Measurements from ENCODE around the gene SATB2.

The SATB2 gene

DNA sequence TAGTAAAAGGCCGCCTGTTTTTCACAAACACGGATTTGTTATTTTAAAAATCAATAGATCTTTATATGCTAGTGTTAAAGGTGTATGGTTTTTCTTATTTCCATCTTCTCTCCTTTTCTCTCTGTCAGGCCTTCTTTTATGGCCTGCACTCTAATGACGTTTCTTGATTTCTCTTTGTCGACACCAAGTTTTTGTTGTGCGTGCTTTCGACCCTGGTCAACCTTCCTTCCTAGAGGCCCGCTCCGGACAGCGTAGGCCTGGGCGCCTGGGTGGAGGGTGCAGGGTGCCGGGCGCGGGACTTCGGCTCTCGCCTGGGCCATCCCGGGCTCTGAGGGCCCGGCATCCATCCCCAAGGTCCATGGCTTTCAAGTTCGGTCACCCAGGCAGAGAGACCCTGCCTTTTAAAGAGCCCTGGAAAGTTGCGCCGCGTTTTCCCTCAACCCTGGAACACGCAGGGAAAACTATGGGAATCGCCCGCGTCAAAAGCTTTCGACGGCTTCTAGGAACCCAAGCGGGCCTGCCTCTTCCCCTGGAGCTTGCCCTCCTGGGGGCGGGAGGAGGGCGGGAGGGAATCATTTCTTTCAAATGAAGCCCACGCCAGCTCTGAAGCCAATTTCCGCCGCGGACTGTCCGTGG lies 4.1 kb upstream of the SATB2 start:
- no peak overlapping the region for H3K4me3 ChIP-seq (replicated peaks in 1 of 2; ENCODE audit: low read depth in 2 of 2, low read length in 2 of 2)
- TF ChIP-seq, protein P1, sequence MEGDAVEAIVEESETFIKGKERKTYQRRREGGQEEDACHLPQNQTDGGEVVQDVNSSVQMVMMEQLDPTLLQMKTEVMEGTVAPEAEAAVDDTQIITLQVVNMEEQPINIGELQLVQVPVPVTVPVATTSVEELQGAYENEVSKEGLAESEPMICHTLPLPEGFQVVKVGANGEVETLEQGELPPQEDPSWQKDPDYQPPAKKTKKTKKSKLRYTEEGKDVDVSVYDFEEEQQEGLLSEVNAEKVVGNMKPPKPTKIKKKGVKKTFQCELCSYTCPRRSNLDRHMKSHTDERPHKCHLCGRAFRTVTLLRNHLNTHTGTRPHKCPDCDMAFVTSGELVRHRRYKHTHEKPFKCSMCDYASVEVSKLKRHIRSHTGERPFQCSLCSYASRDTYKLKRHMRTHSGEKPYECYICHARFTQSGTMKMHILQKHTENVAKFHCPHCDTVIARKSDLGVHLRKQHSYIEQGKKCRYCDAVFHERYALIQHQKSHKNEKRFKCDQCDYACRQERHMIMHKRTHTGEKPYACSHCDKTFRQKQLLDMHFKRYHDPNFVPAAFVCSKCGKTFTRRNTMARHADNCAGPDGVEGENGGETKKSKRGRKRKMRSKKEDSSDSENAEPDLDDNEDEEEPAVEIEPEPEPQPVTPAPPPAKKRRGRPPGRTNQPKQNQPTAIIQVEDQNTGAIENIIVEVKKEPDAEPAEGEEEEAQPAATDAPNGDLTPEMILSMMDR (IDR thresholded peaks at IDR 0.05; ENCODE audit: low read depth, low read length), result no peak
- DNase-seq (ENCODE audit: low read depth in 2 of 2), result no peak

DNA sequence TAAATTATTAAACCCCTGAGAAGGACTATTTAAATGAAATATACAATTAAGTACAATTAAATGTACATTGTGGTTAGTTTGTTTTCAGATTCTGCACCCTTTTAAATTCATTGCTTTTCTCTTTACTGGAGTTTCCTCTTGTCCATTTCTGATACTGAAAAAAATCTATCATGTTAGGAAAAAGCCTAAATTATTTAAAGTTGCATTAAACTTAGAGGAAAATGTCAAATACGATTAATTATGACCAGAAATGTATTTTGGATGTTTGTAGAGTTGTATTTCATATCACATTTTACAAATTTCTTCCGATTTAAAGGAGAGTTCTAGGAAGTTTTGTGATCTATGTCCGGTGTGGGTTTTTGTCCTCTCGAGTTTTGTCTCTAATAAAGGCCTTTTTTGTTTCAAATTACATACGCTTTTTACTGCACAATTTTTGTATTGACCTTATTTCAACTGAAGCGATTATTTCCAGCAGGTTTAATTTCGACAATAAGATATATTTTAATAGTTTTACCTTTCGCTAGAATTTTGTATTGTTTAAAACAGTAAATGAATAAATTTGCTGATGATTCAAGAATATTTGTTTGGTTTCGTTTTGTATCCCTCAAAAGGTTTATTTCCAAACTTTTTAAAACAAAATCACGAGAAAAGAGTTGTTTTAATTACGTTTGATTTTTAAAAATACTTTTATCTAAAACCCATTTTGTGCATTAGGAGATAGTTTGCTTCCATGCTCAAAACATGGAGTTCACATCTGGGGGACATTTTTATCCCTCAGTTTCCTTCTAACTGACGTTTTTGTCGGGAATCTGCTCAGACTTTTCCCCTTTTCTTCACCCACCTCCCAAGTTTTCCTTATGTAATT lies 3.3 kb upstream of the SATB2 start:
- peak in 1 of 2 donors; percentile 20 for DNase-seq (ENCODE audit: low read depth in 2 of 2)
- TF ChIP-seq, protein P1 (IDR thresholded peaks at IDR 0.05; ENCODE audit: low read depth, low read length), result no peak
- H3K4me3 ChIP-seq (replicated peaks in 1 of 2; ENCODE audit: low read depth in 2 of 2, low read length in 2 of 2), result peak overlapping the region in 1 of 2 donors; percentile 83

DNA sequence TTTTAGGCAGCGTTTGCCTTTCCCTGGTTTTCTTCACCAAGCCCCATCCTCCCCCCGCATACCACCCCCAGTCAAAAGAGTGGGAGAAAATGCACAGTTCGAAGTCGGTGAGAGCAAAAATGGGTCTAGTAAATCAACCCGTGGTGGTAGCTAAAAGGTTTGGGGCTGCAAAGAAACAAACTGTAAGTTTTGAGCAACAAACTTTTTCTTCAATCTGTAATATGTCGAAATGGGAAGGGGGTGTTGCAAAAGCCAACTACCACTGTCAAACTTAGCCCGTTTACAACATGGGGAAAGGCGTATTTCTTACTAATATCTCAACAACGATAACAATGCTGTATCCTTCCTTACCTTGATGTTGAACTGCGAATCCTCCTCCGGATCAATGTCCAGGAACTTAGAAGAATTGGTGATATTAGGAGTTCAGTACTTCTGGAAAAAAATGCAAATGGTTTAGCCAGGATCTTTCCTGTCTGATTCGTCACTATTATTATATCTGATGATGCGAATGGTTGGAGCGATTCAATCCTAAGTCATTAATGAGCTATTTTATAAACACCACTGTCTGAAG lies 2.4 kb upstream of the SATB2 start:
- TF ChIP-seq, protein P1 (IDR thresholded peaks at IDR 0.05; ENCODE audit: low read depth, low read length), result no peak
- H3K4me3 ChIP-seq (replicated peaks in 1 of 2; ENCODE audit: low read depth in 2 of 2, low read length in 2 of 2), result peak overlapping the region; percentile 81 to 83
- peak; percentile 22 to 63 for DNase-seq (ENCODE audit: low read depth in 2 of 2)

DNA sequence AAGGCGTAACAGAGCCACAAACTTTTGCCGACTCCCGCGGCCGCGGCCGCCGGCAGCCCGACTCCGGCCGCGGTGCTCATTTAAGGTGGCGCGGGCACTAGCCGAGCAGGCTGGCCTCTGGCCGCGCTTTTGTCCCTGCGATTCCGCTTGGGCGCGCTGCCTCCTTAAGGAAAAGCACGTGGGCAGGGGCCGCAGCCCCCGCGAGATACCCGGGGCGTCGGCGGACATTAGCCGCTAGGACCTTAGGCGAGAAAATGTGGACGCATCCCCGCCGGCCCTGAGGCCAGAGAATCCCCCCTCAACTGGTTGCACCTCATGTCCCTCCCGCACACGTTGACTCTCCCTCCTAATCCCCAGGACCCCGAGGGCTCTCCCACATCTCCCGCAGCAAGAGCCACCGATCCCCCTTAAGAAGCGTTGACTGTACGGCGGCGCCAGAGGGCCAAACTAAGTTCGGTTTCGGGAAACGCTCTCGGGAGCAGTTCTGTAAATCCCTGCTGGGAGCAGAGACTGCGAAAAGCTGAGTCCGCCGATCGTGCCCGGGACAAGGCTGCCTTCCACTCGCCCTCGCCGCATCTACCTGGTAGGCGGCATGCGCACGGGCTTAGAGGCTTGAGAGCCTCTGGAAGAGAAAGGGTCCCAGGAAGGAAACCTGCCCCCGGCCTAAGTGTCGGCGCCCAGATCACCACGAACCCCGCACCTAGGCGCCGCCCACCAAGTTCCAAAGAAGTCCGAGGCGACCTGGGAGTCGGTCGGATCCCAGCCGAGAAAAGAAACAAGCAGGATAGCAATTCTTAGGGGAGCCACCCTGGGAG lies 1.8 kb upstream of the SATB2 start:
- peak; percentile 95 to 97 for DNase-seq (ENCODE audit: low read depth in 2 of 2)

DNA sequence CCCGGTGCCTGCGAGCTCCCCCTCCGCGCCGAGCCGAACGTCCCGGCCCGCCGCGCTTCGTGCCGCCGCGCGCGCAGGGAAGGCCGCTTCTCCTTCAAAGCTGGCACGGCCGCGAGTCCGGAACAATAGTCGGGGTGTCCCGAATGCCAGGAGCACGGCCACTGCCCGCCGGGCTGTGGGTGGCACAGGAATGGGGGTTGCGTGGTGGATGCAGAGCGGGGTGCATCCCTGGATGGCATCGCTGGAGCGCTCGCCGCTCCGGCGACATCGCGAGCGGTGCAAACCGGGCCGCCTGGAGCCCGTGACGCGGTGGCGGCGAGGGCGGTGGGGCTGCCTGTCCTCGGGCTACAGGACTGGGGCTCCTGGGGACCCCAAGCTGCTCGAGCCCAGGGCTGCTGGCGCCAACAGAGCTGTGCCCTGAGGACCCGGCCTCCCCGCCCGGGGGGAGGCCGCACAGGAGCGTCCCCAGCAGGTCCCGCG lies 1.1 kb upstream of the SATB2 start:
- peak overlapping the region; percentile 81 to 83 for H3K4me3 ChIP-seq (replicated peaks in 1 of 2; ENCODE audit: low read depth in 2 of 2, low read length in 2 of 2)
- DNase-seq (ENCODE audit: low read depth in 2 of 2), result peak; percentile 31 to 68
- TF ChIP-seq, protein P1 (IDR thresholded peaks at IDR 0.05; ENCODE audit: low read depth, low read length), result no peak

More for the DNA sequence above, 1.8 kb upstream of the SATB2 start:
- peak overlapping the region; percentile 81 to 83 for H3K4me3 ChIP-seq (replicated peaks in 1 of 2; ENCODE audit: low read depth in 2 of 2, low read length in 2 of 2)
- TF ChIP-seq, protein P1 (IDR thresholded peaks at IDR 0.05; ENCODE audit: low read depth, low read length), result no peak
